HG03469 (cell line): ENCODE measurements around the gene TAT.

ENCODE experiments used
- ATAC-seq: cut with Tn5 transposase; IDR thresholded peaks from one replicate; pipeline ENCODE4 v1.9.1; 2021; ENCODE audit warnings: mild to moderate bottlenecking, moderate library complexity, moderate number of reproducible peaks; ENCODE audit not compliant: unreplicated experiment

The TAT gene

DNA sequence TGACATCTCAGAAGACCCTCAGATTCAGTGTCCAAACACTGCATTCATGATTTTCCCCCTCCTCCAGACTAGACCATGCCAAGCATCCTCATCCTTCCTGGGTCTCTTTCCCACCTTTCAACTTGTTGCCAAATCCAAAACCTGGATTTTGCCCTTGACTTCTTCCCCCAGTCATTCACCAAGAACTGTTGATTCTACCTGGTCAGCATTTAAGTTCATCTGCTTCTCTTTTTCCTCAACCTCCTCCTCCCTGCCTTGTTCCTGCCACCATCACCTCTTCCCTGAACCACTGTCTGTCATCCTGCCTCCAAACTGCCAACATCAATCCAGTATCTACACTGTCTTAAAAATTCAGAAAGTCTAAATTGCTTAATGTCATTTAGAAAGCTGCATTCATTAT, 29.7 kb downstream of the TAT start:
- no peak for ATAC-seq

DNA sequence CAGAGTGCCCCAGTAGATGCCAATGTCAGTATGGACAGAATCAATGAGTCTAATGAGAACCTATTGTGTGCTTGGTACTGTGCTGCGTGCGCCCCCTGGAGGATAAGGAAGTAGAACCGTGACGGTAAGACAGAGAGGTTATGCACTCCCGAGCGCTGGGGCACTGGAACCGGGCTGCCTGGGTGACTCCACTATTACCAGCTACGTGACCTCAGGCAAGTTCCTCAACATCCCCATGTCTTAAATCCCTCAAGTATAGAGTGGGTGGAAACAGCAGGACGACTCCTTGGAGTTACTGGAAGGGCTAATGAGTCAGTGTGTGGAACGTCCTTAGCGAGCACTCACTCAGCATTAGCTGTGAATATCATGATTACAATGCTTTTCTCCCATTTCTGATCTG, 34.5 kb downstream of the TAT start:
- ATAC-seq, result no peak

DNA sequence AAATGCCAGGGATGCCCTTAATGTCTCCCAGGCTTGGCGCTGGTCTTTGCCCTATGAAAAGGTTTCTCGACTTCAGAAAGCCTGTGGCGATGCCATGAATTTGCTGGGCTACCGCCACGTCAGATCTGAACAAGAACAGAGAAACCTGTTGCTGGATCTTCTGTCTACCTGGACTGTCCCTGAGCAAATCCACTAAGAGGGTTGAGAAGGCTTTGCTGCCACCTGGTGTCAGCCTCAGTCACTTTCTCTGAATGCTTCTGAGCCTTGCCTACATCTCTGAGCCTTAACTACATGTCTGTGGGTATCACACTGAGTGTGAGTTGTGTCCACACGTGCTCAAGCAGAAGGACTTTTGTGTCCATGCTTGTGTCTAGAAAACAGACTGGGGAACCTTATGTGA, 39.2 kb downstream of the TAT start:
- ATAC-seq, result no peak

DNA sequence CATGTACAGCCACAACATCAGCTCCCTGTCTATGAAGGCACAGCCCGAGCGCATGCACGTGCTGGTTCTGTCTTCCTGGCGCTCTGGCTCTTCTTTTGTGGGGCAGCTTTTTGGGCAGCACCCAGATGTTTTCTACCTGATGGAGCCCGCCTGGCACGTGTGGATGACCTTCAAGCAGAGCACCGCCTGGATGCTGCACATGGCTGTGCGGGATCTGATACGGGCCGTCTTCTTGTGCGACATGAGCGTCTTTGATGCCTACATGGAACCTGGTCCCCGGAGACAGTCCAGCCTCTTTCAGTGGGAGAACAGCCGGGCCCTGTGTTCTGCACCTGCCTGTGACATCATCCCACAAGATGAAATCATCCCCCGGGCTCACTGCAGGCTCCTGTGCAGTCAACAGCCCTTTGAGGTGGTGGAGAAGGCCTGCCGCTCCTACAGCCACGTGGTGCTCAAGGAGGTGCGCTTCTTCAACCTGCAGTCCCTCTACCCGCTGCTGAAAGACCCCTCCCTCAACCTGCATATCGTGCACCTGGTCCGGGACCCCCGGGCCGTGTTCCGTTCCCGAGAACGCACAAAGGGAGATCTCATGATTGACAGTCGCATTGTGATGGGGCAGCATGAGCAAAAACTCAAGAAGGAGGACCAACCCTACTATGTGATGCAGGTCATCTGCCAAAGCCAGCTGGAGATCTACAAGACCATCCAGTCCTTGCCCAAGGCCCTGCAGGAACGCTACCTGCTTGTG, 40.0 kb downstream of the TAT start:
- no peak for ATAC-seq

DNA sequence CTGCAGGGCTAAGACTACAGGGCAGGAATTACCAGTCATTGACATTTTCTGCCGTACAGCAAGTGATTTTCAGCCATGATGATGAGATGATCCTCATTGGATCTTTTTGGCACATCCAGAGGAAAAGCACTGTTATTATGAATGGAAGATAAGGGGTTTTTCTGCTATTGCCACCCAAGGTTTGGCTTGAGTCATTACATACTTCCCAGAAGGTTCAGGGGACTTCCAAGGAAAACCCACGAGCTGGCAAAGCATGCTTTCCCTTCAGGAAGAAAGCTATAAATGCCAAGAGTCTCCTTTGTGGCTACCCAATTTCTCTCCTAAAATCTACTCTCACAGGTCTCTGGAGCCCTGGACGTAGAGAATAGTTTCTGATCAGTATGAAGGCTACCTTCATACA, 44.5 kb downstream of the TAT start:
- ATAC-seq, result no peak

DNA sequence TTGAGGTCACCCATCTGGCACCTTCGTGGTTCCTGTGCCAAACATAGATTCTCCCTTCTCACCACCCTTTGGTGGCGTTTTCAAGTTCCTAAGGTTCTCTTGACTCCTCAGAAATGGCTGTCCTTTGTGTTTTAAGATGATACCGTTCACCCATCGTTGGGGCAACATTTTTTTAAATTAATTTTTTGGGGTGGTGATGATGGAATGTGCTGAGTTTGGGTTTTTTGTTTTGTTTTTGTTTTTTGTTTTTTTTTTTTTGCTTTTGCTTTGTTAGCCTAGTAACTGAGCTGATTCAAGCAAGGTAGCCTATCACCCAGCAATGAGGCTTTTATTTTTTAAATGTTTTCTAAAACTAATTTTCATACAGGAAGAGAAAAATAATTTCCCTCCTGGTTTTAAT, 48.0 kb downstream of the TAT start:
- ATAC-seq, result no peak

DNA sequence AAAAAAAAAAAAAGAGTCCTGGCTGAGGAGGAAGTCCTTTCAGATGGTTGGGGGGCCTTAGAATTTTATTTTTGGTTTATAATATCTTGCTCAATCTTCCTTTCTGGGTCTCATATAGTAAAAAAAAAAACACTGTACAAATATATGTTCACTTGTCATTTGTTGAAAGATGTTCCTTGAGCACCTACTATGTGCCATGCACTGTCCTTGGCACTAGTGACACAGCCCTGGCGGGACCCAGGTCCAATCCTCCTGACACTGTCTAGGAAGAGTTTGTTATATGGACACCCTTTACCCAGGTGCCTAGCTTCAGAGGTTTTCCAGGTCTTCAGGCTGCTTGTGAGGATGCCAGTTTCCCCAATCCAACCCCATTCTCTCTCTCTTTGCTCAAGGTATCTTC, 48.6 kb downstream of the TAT start:
- no peak for ATAC-seq

DNA sequence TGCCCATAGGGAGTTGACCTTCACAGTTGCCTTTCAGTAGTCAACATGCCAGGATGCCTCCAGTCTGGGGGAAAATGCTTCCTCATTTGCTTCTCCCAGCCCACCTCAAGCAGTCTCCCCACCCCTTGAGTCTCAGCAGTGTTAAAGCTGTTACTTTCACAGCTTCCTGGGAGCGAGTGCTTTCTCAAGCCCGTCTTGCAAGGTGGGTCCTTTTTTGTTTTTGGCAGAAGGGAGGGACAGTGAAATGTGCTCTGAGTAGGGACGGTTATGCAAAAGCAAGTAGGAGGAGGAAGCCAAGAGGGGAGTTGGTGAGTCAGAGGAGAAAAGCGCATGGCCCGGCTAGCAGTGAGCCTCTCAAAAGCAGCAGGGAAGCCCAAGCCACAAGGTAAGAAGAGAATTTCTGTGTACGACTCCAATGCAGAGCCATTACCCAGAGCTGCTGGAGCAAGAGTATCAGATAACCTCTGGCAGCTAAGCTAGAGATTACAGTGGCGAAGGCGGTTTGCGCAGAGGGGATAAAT, 50.7 kb downstream of the TAT start, which contains the start of gene CHST4:
Gene CHST4, plus strand, starts transcription at position 316 of the 521 bp plus-strand sequence. CDS start 10,252 bp downstream, outside the sequence.
- no peak for ATAC-seq

DNA sequence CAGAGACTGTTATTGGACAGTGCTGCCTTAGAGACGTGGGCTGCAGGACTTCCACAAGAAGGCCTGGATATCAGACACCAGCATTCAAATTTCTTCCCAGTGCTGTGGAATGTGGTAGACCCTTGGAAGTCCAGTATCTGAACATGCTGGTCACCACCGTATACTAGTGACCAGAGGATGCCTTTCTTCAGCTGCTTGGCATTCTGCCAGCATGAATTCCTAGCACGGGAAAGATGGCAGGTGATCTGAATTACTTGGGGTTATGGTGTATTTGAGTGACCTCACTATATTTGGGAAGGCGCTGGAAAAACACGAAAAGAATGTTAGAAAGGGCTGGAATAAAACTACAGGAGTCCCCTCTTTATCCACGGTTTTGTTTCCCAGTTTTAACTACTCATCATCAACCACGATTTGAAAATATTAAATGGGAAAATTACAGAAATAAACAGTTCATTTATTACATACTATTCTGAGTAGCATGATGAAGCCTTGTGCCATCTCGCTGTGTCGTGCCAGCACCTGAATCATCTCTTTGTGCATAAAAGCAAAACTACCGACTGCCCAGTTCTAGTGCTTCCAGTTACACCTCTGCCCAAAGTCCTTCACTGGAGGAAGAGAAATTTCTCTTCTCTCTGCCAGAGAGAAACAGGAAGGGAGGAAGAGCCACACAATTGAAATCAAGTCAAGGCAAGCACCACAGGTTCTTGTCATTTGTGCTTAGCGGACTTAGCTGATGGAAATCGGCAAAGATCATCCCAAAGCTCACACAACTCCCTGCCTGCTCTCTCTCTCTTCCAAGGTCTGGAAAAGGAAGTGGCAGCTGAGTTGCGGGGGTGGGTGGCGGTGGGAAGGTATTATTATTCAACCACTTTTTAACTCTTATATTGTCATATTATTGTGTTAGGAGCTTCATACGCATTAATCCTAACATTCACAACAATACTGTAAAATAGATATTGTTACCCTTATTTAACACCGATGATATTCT, 52.0 kb downstream of the TAT start:
- no peak for ATAC-seq

DNA sequence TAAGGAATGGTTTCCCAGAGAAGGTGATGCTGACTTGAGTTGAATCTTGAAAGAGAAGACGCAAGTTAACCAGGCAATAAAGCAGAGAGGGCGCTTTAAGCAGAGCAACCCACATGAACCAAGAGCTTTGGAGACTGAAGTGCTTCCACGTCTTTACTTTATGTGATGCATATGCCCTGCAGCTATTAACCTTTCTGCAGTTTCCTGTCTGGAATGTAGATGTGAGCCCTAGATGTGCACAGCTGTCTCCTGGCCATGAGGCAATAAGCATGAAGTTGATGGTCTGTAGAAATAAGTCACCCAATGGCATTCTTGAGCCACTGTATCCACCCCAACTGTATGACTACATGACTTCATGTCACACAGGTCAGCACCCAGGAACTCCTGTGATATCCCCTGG, 56.3 kb downstream of the TAT start:
- ATAC-seq, result no peak
